GM19043 (cell line): ENCODE data around the gene PIGU.
"Not testable (repeated sequence)": the region's sequence is repeated elsewhere in the genome, so short reads cannot be mapped to it uniquely, and the experiment has no call there.

Experiments
- ATAC-seq: cut with Tn5 transposase; IDR thresholded peaks from one replicate; pipeline ENCODE4 v1.9.1; 2021; ENCODE audit warnings: low read depth; ENCODE audit not compliant: unreplicated experiment

The PIGU gene

DNA sequence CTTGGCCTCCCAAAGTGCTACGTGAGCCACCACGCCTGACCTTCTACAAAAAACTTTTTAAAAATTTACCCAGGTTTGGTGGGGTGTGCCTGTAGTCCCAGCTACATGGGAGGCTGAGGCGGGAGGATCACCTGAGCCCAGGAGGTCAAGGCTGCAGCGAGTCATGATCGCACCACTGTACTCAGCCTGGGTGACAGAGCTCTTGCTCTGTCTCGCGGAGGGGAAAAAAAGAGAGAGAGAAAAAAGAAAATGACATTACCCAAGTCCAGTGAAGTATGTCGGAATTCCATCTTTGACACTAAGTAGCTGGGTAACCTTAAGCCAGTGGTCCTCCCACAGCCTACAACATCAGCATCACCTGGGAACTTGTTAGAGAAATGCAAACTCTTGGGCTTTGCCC, 137.1 kb downstream of the PIGU start:
- no peak for ATAC-seq

DNA sequence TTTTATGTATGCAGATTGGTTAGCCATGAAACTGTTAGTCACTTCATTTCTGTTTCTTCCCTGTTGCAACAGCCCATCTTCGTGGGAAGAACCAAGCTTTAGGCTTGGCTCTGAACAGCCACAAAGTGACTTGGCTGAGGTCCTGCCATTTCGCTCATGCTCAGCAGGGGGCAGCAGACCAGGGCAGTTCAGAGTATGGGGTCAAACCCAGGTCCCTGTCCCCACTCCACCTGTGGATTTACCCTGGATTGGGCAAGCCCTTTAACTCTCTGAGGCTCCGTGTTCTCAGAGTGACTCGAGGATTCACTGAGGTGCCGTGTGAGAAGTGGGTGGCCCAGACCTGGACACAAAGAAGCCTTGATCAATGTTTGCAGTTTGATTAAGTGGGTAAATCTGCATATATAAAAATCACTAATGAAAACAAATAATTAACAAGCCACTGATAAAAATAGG, 138.2 kb downstream of the PIGU start:
- ATAC-seq: no peak

DNA sequence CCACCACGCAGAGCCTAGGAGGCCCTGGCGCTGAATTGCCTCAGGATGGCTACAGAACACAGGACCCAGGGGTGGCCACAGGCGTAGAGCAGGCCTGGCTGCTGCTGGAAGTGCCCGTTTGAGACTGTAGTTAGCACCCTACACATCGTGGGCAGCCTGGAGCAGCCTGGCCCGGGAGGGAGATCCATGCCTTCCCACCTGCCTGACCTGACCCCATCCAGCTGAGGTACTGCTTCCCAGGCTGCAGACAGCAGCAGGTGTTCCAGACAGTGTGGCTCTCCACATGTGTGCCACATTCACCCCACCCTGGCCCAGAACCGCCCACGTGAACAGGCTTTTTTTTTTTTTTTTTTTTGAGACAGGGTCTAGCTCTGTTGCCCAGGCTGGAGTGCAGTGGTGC, 139.2 kb downstream of the PIGU start:
- no peak for ATAC-seq

DNA sequence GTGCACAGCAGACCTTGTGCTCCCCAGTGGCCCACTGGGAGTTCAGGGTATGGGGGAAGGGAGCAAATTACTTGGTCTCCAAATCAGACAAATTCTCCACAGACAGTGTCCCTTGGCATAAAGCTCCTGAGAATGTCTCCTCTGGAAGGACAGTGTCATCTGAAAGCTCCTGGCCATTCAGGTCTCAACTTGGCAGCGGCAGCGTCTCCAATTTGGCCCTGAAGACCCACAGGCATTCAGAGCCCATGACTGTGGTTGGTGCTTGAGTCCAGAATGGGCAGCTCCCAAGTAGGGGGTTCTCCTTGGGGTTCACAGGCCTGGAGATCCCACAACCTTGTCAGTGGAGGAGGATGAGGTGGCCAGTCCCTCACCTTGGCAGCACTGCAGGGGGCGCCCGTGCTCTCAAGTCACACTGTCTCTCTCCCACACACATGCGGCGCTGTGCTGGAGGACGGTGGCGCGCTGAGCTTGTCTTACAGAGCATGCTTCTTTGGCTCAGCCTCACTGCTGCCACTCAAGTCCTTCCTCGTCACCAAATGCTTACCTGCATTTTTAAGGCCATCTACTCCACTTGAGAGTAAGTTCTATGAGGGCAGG, 140.0 kb downstream of the PIGU start:
- no peak for ATAC-seq

DNA sequence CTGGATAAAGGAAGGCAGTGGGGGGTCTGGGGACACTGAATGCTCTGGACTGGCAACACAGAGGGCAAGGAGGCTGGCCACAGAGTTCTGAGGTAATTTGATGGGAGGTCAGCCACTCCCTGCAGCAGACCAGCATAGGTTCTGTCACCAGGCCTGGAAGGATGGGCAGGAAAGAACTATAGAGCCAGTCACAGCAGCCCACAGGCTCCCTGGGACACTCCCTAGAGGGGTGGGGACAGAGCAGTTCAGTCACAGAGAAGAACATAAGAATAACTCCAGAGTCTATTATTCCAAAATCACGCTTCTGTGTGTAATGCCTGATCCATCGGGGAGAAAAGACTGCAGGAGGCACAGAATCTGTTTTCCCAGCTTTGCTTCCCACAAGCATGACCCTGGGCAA, 141.0 kb downstream of the PIGU start:
- ATAC-seq: no peak

DNA sequence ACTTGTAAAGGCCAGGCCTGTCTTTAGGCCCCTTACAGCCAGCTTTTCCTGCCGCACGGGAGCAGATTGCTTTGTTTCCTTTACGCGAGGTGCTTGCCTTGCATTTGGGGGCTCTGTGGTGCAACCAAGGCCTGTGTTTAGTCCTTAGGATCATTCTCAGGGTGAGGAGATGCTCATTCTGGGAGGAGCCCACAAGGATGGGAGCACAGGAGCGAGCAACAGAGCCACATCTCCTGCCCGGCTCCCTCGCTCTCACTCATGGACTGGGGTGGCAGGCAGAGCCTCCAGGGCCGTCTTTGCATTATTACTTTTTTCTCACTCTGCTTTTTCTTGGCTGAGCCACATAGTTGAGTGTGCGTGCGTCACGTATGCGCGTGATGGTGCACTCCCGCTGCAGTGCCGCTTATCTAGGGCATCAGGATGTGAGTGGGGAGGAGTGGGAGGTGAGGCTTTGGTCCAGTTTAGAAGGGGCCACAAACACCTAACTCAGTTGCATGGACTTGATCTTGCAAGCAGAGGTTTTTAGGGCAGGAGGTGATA, 141.5 kb downstream of the PIGU start:
- no peak for ATAC-seq

DNA sequence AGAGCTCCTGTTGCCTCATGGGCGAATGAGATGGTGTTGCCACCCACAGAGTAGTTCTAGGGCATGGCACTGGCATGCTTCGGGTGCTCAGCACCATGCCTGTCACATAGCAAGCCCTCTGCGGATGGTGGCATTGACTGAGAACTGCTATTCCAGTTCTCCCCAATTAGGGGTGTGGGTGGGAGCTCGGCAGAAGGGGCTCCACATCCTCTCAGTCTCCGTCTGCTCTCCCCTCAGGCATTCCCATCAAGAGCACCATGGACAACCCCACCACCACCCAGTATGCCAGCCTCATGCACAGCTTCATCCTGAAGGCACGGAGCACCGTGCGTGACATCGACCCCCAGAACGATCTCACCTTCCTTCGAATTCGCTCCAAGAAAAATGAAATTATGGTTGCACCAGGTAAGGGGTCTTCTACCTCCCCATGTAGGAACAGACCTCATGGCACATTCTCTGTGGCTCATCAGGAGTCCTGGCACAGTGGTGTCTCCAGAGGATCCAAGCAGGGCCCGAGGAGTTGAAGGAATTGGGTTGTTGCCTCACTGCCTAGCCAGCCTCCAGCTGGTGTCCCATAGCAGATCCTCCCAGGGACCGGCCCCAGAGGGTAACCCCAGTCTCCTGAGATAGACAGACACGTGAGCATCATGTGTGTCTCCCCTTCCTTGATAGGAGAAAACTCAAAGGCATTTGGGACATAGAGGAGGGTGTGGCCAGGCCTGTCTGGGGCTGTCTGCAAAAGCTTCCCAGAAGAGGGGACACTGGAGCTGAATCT, 142.3 kb downstream of the PIGU start:
- ATAC-seq: no peak

DNA sequence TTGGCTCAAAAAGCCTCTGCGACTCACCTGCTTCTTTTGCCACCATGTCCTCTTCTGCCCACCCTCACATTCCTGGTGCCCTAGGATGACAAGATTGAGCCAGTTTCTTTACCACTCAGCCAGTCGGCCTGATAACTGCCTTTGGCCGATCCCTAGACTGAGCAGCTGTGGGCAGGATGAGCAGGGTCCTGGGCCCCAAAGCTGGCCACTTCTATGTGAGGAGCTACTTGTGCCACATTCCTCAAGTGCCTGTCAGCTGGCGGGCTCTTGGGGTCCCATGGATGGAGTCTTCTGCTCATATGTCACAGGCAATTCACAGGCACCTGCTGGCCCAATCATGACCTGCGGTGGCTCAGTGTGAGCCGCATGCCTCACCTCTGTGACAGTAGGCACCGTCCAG, 144.1 kb downstream of the PIGU start:
- no peak for ATAC-seq

DNA sequence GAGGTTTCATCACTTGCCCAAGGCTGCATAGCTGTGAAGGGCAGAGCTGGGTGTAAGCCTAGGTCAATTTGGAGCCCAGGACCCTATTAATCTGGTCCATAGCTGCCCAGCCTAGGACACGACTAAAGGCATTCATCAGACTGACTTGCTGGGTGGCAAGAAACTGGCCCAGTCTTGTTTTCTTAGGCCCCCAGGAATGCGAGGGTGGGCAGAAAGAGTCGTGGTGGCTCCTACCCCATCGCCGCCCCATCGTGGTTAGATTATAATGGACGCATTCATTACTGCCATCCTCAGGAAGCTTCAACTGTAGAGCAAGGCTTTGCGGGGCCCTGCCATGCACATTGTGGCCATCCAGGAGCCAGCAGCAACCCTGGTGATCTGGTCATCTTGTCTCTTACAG, 144.6 kb downstream of the PIGU start:
- no peak for ATAC-seq

DNA sequence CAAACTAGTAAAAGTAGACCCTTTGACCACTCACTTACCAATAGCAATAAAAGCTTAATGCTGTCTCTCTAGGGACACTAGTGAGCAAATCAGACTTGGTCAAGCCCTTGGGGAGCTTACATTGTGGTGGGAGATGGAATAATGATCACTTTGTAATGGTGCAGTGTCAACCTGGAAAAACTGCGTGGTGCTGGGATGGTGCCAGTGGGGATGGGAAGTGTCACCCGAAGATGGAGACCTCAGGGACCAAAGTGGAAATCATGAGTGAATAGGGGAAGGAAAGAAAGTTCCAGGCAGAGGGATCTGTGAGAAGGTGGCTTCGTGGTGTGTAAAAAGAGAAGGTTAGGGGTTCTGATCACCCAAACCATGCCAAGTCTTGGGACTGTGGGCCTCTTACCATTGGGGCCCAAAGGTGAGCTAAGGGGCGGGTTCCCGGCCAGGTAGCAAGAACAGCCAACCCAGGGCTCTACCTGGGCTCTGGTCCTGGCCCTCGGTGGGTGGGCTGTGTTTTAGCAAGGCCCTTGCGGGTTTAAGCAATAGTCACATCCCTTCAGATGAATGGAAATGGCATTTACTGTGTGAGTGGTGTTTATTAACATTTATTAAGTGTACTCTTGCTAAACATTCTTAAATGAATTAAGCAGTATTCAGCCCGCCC, 145.2 kb downstream of the PIGU start:
- ATAC-seq: no peak

DNA sequence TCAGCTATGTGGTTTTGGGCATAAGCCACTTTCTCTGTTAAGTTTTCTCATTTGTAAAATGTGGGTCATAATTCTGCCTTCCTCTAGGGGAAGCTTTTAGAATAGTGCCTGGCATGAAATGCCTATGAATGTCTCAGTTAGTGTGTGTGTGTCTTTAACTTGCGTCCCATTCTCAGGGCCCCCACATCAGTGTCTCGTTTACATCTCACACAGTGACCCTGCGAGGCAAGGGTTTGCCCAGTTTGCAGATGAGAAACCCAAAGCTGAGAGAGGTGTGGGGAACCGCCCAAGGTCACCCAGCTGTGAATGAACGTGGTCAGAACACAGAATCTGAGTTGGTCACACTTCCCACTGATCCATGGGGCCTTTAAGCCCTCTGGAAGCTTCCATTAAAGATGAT, 146.6 kb downstream of the PIGU start:
- no peak for ATAC-seq

DNA sequence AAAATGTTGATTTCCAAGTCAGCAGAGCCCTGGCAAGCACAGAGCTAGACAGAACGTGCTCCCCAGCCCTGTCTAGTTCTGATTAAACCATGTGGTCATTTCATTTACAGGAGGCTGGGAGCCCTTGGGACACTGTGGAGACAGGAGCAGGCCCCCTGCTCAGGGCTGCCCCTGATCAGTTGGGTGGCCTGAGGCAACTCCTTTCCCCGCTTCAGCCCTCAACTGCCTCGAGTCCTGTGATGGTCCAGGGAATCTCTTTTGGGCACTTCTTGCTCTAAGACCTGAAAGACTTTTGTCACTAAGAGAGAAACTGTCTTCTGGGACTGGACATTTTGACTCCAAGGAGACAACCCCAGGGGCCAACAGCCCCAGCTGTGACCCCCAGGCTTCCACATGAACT, 147.2 kb downstream of the PIGU start:
- no peak for ATAC-seq

DNA sequence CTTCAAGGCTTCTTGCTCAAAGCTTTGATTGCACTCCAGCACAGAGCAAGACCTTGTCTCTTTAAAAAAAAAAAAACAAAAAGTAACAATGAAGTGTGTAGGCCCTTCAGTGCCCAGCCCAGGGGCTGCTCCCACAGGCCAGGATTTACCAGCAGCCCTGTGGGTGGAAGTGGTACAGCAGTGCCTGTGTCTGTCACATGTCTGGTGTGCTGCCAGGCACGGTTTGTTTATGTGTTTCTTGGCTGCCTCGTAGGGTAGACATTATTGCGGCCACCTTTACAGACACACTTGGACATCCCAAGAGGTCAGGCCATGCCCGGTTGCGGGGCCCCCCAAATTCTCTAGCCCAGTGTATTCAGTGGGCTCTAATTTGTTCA, 148.0 kb downstream of the PIGU start:
- ATAC-seq: no peak

DNA sequence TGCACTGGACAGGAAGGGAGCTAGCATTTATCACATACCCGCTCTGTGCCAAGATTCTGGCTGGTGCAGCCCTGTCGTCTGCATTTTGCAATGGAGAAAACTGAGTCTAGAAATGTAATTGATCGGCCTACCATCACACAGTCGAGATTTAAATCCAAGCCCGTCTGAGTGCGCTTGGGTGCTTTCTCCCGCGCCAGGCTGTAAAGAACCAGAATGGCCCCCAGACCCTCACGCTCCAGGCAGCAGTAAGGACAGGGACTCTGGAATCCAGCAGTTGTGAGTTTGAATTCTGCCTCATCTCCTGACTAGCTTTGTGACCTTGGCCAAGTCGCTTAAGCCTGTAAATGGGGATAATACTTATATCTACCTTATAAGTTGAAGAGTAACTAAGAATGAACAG, 149.9 kb downstream of the PIGU start:
- no peak for ATAC-seq

DNA sequence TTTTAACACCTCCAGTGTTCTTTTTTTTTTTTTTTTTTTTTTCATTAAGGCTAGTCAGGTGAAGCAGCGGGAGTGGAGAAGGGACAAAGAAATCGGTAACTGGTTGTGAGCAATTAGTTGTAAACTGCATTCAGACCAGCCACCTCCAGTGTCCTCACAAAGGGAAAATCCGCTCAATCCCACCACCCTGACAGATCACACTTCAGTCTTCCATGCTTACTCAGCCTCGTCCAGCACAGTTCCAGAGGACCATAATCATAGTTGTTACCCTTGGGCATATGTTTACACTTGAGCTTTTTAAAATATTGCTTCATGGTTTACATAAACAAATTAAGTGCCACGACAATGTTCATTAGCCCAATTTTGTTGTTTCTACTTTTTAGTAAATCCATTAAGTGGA, 150.4 kb downstream of the PIGU start:
- no peak for ATAC-seq

DNA sequence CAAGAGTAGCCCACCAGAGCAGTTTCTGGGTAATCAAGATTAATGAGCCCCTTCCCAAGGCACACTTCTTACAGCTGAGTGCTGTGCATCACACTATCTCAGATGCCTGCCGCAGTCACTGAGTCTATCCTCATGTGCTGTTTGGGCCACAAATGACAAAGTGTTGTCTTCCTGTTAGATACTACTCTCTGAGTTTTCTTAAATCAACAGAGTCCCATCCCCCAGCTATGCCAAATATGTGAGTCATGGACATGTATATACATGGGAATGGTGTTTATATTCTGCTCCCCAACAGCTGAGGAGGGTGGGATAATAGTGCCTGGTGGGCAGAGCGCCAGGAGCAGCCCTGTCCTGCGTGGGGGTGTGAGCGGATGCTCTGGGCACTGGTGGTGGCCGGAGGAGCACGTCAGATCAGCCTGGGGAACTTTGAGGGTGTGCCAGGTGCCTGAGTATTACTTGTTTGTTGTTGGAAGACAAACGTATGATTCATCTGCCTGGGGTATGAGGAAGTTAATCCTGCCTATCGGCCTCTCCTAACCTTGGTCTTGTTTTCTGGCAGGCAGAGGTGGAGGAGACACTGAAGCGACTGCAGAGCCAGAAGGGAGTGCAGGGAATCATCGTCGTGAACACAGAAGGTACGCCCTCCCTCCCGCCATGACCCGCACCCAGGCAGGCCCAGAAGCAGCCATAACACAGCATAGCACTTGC, 151.0 kb downstream of the PIGU start:
- ATAC-seq: no peak

DNA sequence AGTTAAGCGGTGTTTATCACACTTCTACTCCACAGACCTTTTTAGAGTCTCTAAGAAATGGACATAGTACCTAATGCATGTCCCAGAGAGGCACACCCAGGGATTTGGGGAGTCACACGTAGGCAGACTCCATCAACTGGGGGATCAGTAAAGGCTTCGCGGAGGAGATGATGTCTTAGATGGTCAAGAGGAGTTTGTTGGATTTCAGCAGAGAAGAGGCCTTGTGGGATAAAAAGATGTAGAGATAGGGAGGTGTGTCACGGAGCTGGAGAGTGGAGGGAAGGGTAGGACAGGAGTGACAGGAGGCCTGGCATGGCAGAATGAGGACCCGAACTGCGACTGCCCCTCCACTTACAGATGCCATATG, 151.6 kb downstream of the PIGU start:
- ATAC-seq: no peak

DNA sequence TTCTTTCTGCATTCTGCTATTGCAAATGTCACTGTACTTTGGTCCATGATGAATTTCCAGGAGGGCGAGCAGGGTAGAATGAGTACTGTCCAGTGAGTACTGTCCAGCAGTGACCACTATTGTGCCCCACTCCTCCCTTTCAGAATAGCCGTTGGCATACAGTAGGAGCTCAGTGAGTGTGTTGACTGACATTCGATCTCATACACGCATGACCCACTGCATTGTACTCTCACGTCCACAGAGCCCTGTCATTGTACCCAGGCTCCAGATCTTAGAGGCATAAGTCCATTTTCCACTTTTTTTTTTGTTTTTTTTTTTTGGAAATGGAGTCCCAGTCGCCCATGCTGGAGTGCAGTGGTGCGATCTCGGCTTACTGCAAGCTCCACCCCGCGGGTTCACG, 152.5 kb downstream of the PIGU start:
- ATAC-seq: no peak

DNA sequence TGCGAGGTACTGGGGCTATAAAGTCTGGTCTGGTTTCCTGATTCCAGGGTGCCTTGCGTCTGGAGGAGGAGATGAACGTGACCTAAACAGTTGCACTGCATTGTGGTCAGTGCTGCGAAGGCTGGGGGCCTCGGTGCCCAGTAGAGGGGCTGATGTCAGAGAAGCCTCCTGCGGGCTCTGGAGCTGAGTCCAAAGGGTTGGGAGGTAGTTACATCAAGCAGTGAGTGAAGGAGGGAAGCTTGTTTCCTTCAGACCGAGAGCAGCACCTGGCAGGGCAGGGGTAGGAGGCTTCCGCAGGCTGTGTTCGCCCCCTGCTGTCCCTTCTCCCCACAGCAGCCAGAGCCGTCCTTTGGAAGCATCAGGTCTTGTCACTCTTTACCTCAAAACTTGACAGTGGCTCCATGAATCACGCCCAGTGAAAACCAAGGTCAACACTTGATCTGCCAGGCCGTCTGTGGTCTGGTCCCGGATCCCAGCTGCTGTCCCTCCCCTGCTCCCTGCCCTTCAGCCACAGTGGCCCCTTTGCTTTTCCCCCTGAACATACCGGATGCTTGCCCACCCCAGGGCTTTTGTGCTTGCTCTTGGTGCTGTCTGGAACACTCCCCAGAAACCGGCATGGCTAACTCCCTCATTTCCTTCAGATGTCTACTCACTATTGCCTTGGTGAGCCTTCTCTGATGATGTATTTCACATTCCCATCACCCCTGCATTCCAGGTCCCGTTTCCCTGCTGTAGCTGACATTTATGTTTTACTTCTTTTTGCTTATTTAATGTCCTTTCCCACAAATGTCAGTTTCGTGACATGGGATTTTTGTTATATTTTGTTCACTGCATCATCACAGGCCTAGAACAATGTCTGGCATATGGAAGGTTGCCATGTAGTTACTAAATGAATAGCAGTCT, 153.7 kb downstream of the PIGU start:
- no peak for ATAC-seq

DNA sequence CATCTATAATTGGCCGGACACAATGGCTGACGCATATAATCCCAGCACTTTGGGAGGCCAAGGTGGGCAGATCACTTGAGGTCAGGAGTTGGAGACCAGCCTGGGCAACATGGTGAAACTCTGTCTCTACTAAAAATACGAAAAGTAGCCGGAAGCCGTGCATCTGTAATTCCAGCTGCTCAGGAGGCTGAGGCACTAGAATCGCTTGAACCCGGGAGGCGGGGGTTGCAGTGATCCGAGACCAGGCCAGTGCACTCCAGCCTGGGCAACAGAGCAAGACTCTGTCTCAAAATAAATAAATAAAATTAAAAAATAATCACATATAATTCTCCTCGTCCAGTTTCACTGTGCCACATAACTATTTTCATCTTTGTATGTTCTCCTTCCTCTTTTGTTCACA, 157.1 kb downstream of the PIGU start:
- ATAC-seq: not testable (repeated sequence)
